GM21529 (cell line): ENCODE data around the gene ARID1B.

Experiments used
- ATAC-seq: cut with Tn5 transposase; IDR thresholded peaks from one replicate; pipeline ENCODE4 v1.9.1; 2021; ENCODE audit not compliant: unreplicated experiment

Gene ARID1B

GRCh38 chr6:157090736-157091135, 313.6 kb downstream of the ARID1B start:
- ATAC-seq: no peak

- ATAC-seq: no peak
These were observed 314.1 kb downstream of the ARID1B start for GRCh38 chr6:157091243-157091642.

GRCh38 chr6:157091856-157092460, 314.8 kb downstream of the ARID1B start:
- no peak for ATAC-seq

GRCh38 chr6:157092736-157093135, 315.6 kb downstream of the ARID1B start:
- no peak for ATAC-seq

- ATAC-seq: no peak
These were observed 316.4 kb downstream of the ARID1B start for GRCh38 chr6:157093536-157093935.

- peak; percentile 74 for ATAC-seq
These were observed 316.9 kb downstream of the ARID1B start for GRCh38 chr6:157094038-157094437.

- no peak for ATAC-seq
These were observed 317.9 kb downstream of the ARID1B start for GRCh38 chr6:157095084-157095483.

GRCh38 chr6:157095569-157095968, 318.4 kb downstream of the ARID1B start:
- no peak for ATAC-seq

- ATAC-seq: no peak
These were observed 318.9 kb downstream of the ARID1B start for GRCh38 chr6:157096105-157096504.

GRCh38 chr6:157096522-157096921, 319.3 kb downstream of the ARID1B start:
- ATAC-seq: no peak

GRCh38 chr6:157097255-157097955, 320.2 kb downstream of the ARID1B start:
- ATAC-seq: no peak

- no peak for ATAC-seq
These were observed 321.8 kb downstream of the ARID1B start for GRCh38 chr6:157098999-157099398.

GRCh38 chr6:157099912-157100593, 322.9 kb downstream of the ARID1B start:
- ATAC-seq: peak; percentile 100

GRCh38 chr6:157101166-157101565, 324.0 kb downstream of the ARID1B start:
- ATAC-seq: no peak

- ATAC-seq: no peak
These were observed 327.6 kb downstream of the ARID1B start for GRCh38 chr6:157104803-157105202.

GRCh38 chr6:157106487-157106886, 329.3 kb downstream of the ARID1B start:
- ATAC-seq: no peak

GRCh38 chr6:157107571-157107914, 330.4 kb downstream of the ARID1B start:
- no peak for ATAC-seq

GRCh38 chr6:157107915-157108651, 330.9 kb downstream of the ARID1B start:
- ATAC-seq: no peak

GRCh38 chr6:157108923-157109322, 331.7 kb downstream of the ARID1B start:
- ATAC-seq: no peak

- no peak for ATAC-seq
These were observed 333.4 kb downstream of the ARID1B start for GRCh38 chr6:157110607-157111006.

GRCh38 chr6:157113389-157113788, 336.2 kb downstream of the ARID1B start:
- ATAC-seq: no peak

- ATAC-seq: no peak
These were observed 339.2 kb downstream of the ARID1B start for GRCh38 chr6:157116426-157116825.
